ENCODE data around the gene MT1E. TPM values are rescaled to one million over a fixed set of nuclear protein-coding genes. Genes with fewer than 3 reads are reported as not detected.

MT1E gene
- 16.6 and 18.0 TPM in 2 replicates for total RNA-seq

GRCh38 chr16:56625140-56625942 lies at the start of gene MT1E:
MT1E (plus strand) TSS chr16:56625781; CDS start chr16:56625852, 71 bp downstream.

DNA sequence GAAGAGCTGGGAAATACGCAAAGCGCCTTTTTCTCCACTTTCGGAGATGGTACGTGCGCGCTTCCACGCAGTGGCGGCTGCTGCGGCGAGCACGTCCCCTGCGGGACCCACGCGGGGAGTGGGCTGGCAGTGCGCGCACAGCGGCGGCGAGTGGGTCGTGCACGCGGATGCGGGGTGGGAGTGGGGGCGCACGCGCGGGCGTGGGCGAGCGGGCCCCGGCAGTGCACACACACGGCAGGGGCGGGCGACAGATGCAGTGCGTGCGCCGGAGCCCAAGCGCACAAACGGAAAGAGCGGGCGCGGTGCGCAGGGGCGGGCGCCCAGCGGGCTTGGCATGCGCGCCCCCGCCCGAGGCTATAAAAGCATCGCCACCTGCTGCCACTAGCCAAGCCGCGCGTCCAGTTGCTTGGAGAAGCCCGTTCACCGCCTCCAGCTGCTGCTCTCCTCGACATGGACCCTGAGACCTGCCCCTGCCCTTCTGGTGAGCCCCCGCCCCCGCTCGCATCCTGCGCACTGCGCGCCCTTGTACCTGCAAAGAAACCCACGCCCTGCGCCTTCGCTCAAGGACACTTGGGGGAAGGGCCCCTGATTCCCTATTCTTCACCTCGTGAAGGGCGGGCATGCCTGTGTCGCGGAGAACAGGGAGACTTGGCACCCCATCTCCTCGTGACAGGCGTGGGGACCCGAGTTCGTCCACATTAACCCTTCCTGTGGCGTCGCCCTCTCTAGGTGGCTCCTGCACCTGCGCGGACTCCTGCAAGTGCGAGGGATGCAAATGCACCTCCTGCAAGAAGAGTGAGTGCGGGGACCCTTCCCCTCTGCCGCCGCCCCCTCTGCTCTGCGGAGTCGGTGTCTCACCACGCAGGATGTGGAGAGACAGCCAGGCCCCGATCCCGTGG lies 36.2 kb upstream of the MT1E start, which contains the start of gene MT3:
Gene MT3, plus strand, starts transcription at position 388 of the 899 bp plus-strand sequence. Its CDS starts 63 bp downstream, at position 451.

GRCh38 chr16:56608043-56608875 lies 17.3 kb upstream of the MT1E start, which contains the start of gene MT2A:
MT2A (plus strand) TSS chr16:56608584; CDS start chr16:56608656, 72 bp downstream.

DNA sequence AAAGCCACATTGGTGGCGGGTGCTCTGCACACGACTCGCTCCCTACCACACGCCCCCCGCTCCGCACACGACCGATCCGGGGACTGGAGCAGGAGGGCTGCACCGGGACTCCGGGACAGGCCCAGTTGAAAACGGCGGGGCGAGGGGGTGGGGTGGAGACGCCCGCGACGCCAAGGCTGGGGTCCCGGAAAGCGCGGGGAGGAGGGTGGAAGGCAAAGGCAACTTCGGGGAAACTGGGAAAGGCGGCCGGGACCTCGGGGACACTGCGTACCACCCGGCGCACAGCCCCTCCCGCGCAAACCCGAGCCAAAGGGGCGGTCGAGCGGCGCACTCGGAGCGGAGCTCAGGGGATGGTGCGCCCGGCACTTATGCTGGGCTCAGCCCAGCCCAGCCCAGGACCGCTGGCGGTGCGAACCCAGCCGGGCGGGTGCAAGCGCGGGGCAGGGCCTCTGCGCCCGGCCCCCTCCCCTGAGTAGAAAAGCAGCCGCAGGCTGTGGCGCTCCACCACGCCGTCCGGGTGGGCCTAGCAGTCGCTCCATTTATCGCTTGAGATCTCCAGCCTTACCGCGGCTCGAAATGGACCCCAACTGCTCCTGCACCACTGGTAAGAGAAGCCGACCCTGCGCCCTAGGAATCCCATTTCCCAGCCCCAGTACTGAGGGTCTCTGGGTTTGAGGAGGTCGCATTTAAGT lies 6.7 kb downstream of the MT1E start, which contains the start of gene MT1M:
Gene MT1M, plus strand, starts transcription at position 504 of the 692 bp plus-strand sequence. Its CDS starts 73 bp downstream, at position 577.

GRCh38 chr16:56637814-56638750 lies 12.5 kb downstream of the MT1E start, which contains the start of gene MT1A:
MT1A (plus strand) TSS chr16:56638666; CDS start chr16:56638739, 73 bp downstream.

GRCh38 chr16:56651586-56651985 lies 26.0 kb downstream of the MT1E start, which contains the start of gene MT1B:
MT1B (plus strand) TSS chr16:56651886; CDS start chr16:56651954, 68 bp downstream.

DNA sequence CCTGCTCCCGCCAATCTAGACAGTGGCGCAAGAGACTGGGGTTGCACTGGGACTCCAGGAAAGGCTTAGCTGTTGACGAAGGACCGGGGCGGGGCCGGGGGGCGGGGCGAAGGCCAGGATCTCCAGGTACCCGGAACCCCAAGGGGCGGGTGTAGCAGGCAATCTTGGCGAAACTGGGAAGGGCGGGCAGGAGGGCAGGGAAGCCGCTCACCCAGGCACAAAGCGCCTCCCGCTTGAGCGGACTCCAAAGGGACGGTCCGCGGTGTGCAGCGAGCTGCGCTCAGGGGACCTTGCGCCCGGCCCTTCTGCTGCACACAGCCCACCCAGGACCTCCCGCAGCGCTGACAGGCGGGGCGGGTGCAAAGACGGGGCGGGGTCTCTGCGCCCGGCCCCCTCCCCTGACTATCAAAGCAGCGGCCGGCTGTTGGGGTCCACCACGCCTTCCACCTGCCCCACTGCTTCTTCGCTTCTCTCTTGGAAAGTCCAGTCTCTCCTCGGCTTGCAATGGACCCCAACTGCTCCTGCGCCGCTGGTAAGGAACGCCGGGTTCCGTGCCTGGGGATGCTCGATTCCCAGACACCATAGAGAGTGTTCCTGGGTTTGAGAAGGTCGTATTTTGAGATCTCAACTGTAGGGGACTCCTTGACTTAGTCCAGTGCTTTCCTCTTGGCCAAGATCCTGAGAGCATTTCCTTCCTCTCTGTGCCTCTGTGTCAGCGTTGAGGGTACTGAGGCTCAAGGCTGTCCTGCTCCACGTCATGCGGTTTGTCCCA lies 32.2 kb downstream of the MT1E start, which contains the start of gene MT1F:
Gene MT1F, plus strand, starts transcription at position 405 of the 772 bp plus-strand sequence. Its CDS starts 100 bp downstream, at position 505.

GRCh38 chr16:56667581-56668571 lies 42.3 kb downstream of the MT1E start, which contains the start of gene MT1G:
MT1G (minus strand) TSS chr16:56668065; CDS start chr16:56667993, 72 bp downstream.

DNA sequence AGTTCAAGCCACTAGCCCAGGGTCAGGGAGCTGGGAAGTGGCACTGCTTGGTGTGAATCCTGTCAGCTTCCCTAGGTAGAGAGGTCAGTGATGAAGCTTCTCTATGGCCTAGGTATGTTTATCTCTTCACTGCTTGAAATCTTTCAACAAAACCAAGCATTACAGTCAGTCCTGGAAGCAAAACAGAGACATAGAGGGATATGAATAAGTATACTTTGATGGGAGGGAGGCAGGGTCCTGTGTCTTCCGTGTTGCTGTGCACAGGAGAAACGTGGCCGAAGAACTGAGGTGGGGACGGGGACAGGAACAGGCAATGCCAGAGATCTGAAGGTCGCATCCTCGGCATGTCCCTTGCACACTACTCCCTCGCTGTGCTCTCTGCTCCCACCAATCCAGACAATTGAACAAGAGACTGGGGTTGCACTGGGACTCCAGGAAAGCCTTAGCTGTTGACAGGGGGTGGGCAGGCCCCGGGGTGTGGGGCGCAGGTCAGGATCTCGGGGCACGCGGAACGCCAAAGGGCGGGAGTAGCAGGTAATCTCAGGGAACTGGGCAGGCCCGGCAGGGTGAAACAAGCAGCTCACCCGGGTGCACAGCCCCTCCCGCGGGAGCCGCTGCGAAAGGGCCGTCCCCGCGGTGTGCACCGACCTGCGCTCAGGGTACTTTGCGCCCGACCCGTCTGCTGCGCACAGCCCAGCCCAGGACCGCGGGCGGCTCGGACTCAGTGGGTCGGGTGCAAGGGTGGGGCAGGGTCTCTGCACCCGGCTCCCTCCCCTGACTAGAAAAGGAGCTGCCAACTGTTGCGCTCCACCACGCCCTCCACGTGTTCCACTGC lies 43.6 kb downstream of the MT1E start, which contains the start of gene MT1H:
Gene MT1H, plus strand, starts transcription at position 810 of the 835 bp plus-strand sequence. CDS start 71 bp downstream, outside the sequence.

Other genes starting within 250 kb of the MT1E start
- gene AMFR, start 200.2 kb upstream of the MT1E start, total RNA-seq: 240 and 294 TPM in 2 replicates
- gene NUDT21, start 174.4 kb upstream of the MT1E start, total RNA-seq: 58.4 and 60.5 TPM in 2 replicates
- gene OGFOD1, start 174.2 kb upstream of the MT1E start, total RNA-seq: 81.3 and 121 TPM in 2 replicates
- gene BBS2, start 105.8 kb upstream of the MT1E start, total RNA-seq: 60.7 and 61.8 TPM in 2 replicates
- gene MT4, start 60.7 kb upstream of the MT1E start, total RNA-seq: not detected in 2 replicates
- gene MT3, start 36.3 kb upstream of the MT1E start, total RNA-seq: not detected in 2 replicates
- 5.6 and 7.5 TPM in 2 replicates for gene MT2A, start 17.2 kb upstream of the MT1E start, total RNA-seq
- 0.81 and 1.6 TPM in 2 replicates for gene MT1M, start 6.9 kb downstream of the MT1E start, total RNA-seq
- not detected in 2 replicates for gene MT1A, start 12.9 kb downstream of the MT1E start, total RNA-seq
- gene MT1B, start 26.1 kb downstream of the MT1E start, total RNA-seq: not detected in 2 replicates
- 0.16 TPM in 1 of 2 replicates, not detected in the other for gene MT1F, start 32.2 kb downstream of the MT1E start, total RNA-seq
- gene MT1G, start 42.3 kb downstream of the MT1E start, total RNA-seq: not detected in 2 replicates
- not detected in 2 replicates for gene MT1H, start 44.0 kb downstream of the MT1E start, total RNA-seq
- 13.1 and 13.8 TPM in 2 replicates for gene MT1X, start 56.7 kb downstream of the MT1E start, total RNA-seq
- 40.7 and 44.6 TPM in 2 replicates for gene NUP93, start 104.3 kb downstream of the MT1E start, total RNA-seq
- not detected in 2 replicates for gene SLC12A3, start 239.4 kb downstream of the MT1E start, total RNA-seq